GM10248 (cell line): ENCODE data around the gene NEK8.
"Not testable (repeated sequence)": the region's sequence is repeated elsewhere in the genome, so short reads cannot be mapped to it uniquely, and the experiment has no call there.

Source experiments
- CTCF ChIA-PET: fragments of 300-600 bp; sonication (Branson Sonifier 250); formaldehyde crosslinking; extraction: SDS; loops from one replicate; lab custom pipeline; 2021; ENCODE audit warnings: antibody characterized with exemption; lab: Yijun Ruan, JAX
- POLR2A ChIA-PET: fragments of 350-650 bp; sonication (Branson Sonifier 250); formaldehyde crosslinking; extraction: SDS; loops from one replicate; lab custom pipeline; 2020; ENCODE audit warnings: antibody characterized with exemption; lab: Yijun Ruan, JAX
- DNase-seq: peaks from one replicate; pipeline ENCODE4 v3.0.0; 2012; ENCODE audit errors: extremely low spot score
- CTCF ChIP-seq: IDR thresholded peaks from 2 replicates; pipeline ENCODE4 v1.5.1; 2012; ENCODE audit warnings: mild to moderate bottlenecking, low read depth; ENCODE audit errors: extremely low read depth, missing control alignments, control extremely low read depth

The NEK8 gene

GRCh38 chr17:28729950-28730330 is 1.4 kb downstream of the NEK8 start:
- TF ChIP-seq CTCF: no peak
- no peak for DNase-seq
- CTCF ChIA-PET: interaction anchor here (0.8 to 7.0 kb wide), 3 partner anchors 9 to 32 kb away, joined by 3 to 472 read pairs (median 68); partner anchors contain the start of gene TRAF4
- POLR2A ChIA-PET: interaction anchor here (1.0 to 2.5 kb wide), 2 partner anchors 10 kb away, joined by 3 to 20 read pairs; partner anchors contain the start of gene RPL23A

GRCh38 chr17:28733346-28733745 is 4.8 kb downstream of the NEK8 start:
- POLR2A ChIA-PET: interaction anchor here (0.6 kb wide), 1 partner anchor 21 kb away, joined by 4 read pairs; no protein-coding TSS in a partner anchor
- no peak for DNase-seq
- CTCF ChIA-PET: interaction anchor here (0.6 to 3.9 kb wide), 4 partner anchors 9 to 169 kb away, joined by 3 to 13 read pairs (median 3); no protein-coding TSS in a partner anchor
- TF ChIP-seq CTCF: no peak

DNA sequence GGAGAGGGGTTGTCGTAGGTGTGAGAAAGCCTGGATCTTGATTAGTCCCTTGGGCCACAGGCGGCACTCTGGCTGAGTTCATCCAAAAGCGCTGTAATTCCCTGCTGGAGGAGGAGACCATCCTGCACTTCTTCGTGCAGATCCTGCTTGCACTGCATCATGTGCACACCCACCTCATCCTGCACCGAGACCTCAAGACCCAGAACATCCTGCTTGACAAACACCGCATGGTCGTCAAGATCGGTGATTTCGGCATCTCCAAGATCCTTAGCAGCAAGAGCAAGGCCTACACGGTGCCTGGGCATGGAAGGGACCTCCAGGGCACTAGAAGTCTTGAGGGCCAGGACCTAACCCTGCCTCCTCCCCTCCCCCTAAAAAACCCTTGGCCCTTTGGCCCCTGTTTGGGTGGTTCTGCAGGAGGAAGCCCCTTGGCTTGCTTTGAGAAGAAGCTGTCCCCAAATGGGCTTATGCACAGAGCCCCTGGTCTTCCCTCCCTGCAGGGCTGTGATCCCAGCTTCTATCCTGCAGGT is 6.2 kb downstream of the NEK8 start:
- TF ChIP-seq CTCF: no peak
- CTCF ChIA-PET: interaction anchor here (1.2 to 1.6 kb wide), 5 partner anchors 8 to 163 kb away, joined by 3 to 20 read pairs (median 4); partner anchors contain the start of genes FLOT2, RPL23A, TLCD1 and TRAF4
- POLR2A ChIA-PET: interaction anchor here (1.3 to 1.6 kb wide), 2 partner anchors 8 kb away, joined by 6 read pairs; partner anchors contain the start of genes TLCD1 and TRAF4
- DNase-seq: no peak

DNA sequence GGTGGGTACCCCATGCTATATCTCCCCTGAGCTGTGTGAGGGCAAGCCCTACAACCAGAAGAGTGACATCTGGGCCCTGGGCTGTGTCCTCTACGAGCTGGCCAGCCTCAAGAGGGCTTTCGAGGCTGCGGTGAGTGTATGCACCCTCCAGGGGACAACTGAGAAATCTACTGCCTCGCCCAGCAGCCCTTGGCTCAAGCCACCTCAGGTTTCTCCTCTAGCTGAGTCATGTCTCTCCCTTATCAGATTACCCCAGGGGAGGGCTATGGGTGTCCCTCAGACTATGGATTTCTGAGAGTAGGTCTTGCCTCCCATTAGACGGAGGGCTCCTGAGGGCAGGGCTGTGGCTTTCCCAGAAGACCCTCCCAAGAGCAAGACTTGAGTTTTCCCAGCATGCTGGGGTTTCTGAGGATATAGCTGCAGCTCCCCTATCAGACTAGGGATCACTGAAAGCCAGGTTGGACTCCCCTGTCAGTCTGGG is 6.7 kb downstream of the NEK8 start:
- ChIA-PET POLR2A (interaction anchor here (1.3 to 1.6 kb wide), 2 partner anchors 8 to 9 kb away, joined by 6 read pairs; partner anchors contain the start of genes TLCD1 and TRAF4), CTCF (interaction anchor here (1.2 to 1.6 kb wide), 5 partner anchors 8 to 162 kb away, joined by 3 to 20 read pairs (median 4); partner anchors contain the start of genes FLOT2, RPL23A, TLCD1 and TRAF4)
- no peak for DNase-seq
- no peak for TF ChIP-seq CTCF

- DNase-seq: not testable (repeated sequence)
- ChIA-PET CTCF (interaction anchor here (1.3 to 1.7 kb wide), 5 partner anchors 8 to 16 kb away, joined by 3 to 20 read pairs (median 11); partner anchors contain the start of genes NEK8, RPL23A and TLCD1), POLR2A (interaction anchor here (1.3 to 1.6 kb wide), 2 partner anchors 7 to 10 kb away, joined by 6 read pairs; partner anchors contain the start of genes TLCD1 and TRAF4)
Observed at GRCh38 chr17:28735913-28736769, 7.6 kb downstream of the NEK8 start.

DNA sequence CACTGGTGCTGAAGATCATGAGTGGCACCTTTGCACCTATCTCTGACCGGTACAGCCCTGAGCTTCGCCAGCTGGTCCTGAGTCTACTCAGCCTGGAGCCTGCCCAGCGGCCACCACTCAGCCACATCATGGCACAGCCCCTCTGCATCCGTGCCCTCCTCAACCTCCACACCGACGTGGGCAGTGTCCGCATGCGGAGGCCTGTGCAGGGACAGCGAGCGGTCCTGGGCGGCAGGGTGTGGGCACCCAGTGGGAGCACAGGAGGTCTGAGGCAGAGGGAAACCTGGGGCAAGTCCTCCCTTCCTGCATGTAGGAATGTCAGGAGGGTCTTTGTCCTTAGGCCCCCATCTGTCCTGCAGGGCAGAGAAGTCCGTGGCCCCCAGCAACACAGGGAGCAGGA is 8.7 kb downstream of the NEK8 start:
- no peak for DNase-seq
- ChIA-PET POLR2A (interaction anchor here (0.6 to 7.2 kb wide), 2 partner anchors 10 to 36 kb away, joined by 6 to 64 read pairs; partner anchors contain the start of genes NEK8 and TLCD1), CTCF (interaction anchor here (1.4 to 1.7 kb wide), 2 partner anchors 9 to 13 kb away, joined by 6 to 11 read pairs; partner anchors contain the start of gene NEK8)
- TF ChIP-seq CTCF: no peak
